MCF 10A (cell line): ENCODE measurements around the gene NSD1. TPM values are rescaled to one million over a fixed set of nuclear protein-coding genes. Genes with fewer than 3 reads are reported as not detected.

Source experiments
- BruUV-seq: library from RNA; stranded (reverse); fragments of 400-500 nt; replicated peaks from 2 replicates; lab custom pipeline; 2021; lab: Mats Ljungman, UMichigan
- CTCF ChIA-PET: fragments of 300-600 bp; sonication (Branson Sonifier 250); formaldehyde crosslinking; extraction: SDS; loops from one replicate; lab custom pipeline; 2021; ENCODE audit warnings: antibody characterized with exemption, inconsistent platforms; lab: Yijun Ruan, JAX
- POLR2A ChIA-PET: fragments of 300-600, 350-650 bp; sonication (Branson Sonifier 250); formaldehyde crosslinking; extraction: SDS; loops from one replicate; lab custom pipeline; 2020; ENCODE audit warnings: antibody characterized with exemption, inconsistent platforms; lab: Yijun Ruan, JAX
- DNase-seq: peaks from one replicate; pipeline ENCODE4 v3.0.0-alpha.2; 2018; ENCODE audit not compliant: unreplicated experiment
- H3K27ac Mint-ChIP-seq: one replicate; pipeline ENCODE4 v1.8.0; 2022; ENCODE audit warnings: mild to moderate bottlenecking, low read depth, mixed read lengths; ENCODE audit not compliant: unreplicated experiment
- H3K27me3 Mint-ChIP-seq: one replicate; pipeline ENCODE4 v1.8.0; 2022; ENCODE audit warnings: mixed read lengths; ENCODE audit not compliant: insufficient read depth, unreplicated experiment
- H3K36me3 Mint-ChIP-seq: one replicate; pipeline ENCODE4 v1.8.0; 2022; ENCODE audit warnings: mild to moderate bottlenecking, moderate library complexity, mixed read lengths; ENCODE audit not compliant: insufficient read depth, unreplicated experiment
- H3K4me1 Mint-ChIP-seq: one replicate; pipeline ENCODE4 v1.8.0; 2022; ENCODE audit warnings: mixed read lengths; ENCODE audit not compliant: insufficient read depth, unreplicated experiment
- H3K4me3 Mint-ChIP-seq: one replicate; pipeline ENCODE4 v1.8.0; 2022; ENCODE audit warnings: mild to moderate bottlenecking, moderate library complexity, mixed read lengths; ENCODE audit not compliant: unreplicated experiment
- H3K9me3 Mint-ChIP-seq: one replicate; pipeline ENCODE4 v1.8.0; 2022; ENCODE audit warnings: mixed read lengths; ENCODE audit not compliant: unreplicated experiment
- intact Hi-C: fragments of 100-400 bp; cut with micrococcal nuclease; formaldehyde crosslinking; loops from 2 replicates; pipeline ENCODE4 v1.14.1; 2022
- total RNA-seq: library from RNA; stranded (reverse); gene quantifications from 2 replicates; pipeline ENCODE4 v1.2.3, GENCODE V29; 2022
- TF ChIP-seq, protein P1 (sequence below): fragments of 200-600 bp; IDR thresholded peaks from one replicate; pipeline ENCODE4 v1.8.0; 2022; ENCODE audit warnings: antibody characterized with exemption, mild to moderate bottlenecking; ENCODE audit not compliant: unreplicated experiment

The NSD1 gene
- total RNA-seq, 1 experiment from 2014 or later = 110 TPM

DNA sequence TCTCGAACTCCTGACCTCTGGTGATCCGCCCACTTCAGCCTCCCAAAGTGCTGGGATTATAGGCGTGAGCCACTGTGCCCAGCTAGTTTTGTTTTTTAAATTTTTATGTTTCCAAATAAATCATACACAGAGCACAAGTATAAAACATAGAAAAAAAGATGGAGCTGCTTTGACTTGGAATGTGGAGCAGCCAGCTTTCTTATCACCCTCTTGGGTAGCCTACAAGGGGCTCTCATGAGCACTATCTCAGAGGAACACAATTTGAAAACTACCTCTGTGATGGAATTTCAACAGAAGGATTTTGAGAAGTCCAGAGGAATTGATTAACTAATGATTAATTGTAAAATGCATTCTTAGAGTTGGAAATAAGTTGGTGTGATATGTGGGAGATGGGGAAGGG is 45.9 kb downstream of the NSD1 start:
- POLR2A ChIA-PET = interaction anchor here (0.6 to 1.7 kb wide), 5 partner anchors 9 to 718 kb away, joined by 3 to 5 read pairs (median 4); no protein-coding TSS in a partner anchor
- BruUV-seq = no TSS peak
- Mint-ChIP-seq H3K4me3 (no peak overlapping the region), H3K4me1 (peaks cover 12% of the 10 kb centered on the region), H3K36me3 (peaks cover 71% of the 10 kb centered on the region), H3K27ac (no peak overlapping the region), H3K27me3 (no peaks in the 10 kb centered on the region), H3K9me3 (no peaks in the 10 kb centered on the region)
- intact Hi-C loops = no loop called here
- CTCF ChIA-PET = interaction anchor here (0.5 to 0.9 kb wide), 2 partner anchors 27 to 47 kb away, joined by 3 read pairs; no protein-coding TSS in a partner anchor
- DNase-seq = no peak
- TF ChIP-seq, protein P1, sequence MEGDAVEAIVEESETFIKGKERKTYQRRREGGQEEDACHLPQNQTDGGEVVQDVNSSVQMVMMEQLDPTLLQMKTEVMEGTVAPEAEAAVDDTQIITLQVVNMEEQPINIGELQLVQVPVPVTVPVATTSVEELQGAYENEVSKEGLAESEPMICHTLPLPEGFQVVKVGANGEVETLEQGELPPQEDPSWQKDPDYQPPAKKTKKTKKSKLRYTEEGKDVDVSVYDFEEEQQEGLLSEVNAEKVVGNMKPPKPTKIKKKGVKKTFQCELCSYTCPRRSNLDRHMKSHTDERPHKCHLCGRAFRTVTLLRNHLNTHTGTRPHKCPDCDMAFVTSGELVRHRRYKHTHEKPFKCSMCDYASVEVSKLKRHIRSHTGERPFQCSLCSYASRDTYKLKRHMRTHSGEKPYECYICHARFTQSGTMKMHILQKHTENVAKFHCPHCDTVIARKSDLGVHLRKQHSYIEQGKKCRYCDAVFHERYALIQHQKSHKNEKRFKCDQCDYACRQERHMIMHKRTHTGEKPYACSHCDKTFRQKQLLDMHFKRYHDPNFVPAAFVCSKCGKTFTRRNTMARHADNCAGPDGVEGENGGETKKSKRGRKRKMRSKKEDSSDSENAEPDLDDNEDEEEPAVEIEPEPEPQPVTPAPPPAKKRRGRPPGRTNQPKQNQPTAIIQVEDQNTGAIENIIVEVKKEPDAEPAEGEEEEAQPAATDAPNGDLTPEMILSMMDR = no peak

DNA sequence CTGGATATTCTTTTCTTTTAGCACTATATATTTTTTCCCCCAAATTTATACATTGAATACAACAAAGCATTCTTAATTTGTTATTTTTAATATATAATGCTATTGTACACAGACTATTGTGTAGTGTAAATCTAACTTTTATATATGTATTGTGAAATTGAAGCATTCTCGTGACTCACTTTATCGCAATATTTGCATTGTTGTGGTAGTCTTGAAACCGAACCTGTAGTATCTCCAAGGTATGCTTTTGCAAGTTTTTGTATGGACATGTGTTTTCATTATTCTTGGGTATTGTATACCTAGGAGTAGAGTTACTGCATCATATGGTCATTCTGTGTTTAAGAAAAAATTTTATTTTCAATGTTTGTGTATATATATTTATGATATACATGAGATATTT is 49.6 kb downstream of the NSD1 start:
- ChIA-PET CTCF (interaction anchor here (0.6 to 0.9 kb wide), 2 partner anchors 50 to 70 kb away, joined by 3 to 4 read pairs; no protein-coding TSS in a partner anchor), POLR2A (no interaction called here)
- H3K27me3 Mint-ChIP-seq = no peaks in the 10 kb centered on the region
- intact Hi-C loops = no loop called here
- TF ChIP-seq, protein P1 = no peak
- H3K4me3 Mint-ChIP-seq = no peak overlapping the region
- peaks cover 63% of the 10 kb centered on the region for H3K36me3 Mint-ChIP-seq
- peak overlapping the region; percentile 12 for H3K27ac Mint-ChIP-seq
- DNase-seq = peak; percentile 58
- no TSS peak for BruUV-seq
- no peaks in the 10 kb centered on the region for H3K9me3 Mint-ChIP-seq
- peaks cover 20% of the 10 kb centered on the region for H3K4me1 Mint-ChIP-seq

DNA sequence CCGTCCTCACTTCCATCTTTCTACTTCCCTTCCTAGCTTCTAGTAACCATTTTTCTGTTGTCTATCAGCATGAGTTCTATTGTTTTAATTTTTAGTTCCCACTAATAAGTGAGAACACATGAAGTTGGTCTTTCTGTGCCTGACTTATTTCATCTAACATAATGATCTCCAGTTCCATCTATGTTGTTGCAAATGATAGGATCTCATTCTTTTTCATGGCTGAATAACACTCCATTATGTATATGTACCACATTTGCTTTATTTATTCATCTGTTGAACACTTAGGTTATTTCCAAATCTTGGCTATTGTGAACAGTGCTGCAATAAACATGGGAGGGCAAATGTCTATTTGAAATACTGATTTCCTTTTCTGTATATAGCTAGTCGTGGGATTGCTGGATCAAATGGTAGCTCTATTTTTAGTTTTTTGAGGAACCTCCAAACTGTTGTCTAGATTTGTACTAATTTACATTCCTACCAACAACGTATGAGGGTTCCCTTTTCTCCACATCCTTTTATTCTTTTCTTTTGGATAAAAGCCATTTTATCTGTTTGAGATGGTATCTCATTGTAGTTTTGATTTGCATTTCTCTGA is 50.3 kb downstream of the NSD1 start:
- no peak for DNase-seq
- ChIA-PET CTCF (interaction anchor here (0.5 to 0.9 kb wide), 3 partner anchors 49 to 71 kb away, joined by 3 to 4 read pairs (median 4); no protein-coding TSS in a partner anchor), POLR2A (interaction anchor here (0.7 kb wide), 1 partner anchor 47 kb away, joined by 3 read pairs; no protein-coding TSS in a partner anchor)
- H3K4me3 Mint-ChIP-seq = no peak overlapping the region
- BruUV-seq = no TSS peak
- H3K4me1 Mint-ChIP-seq = peaks cover 21% of the 10 kb centered on the region
- H3K9me3 Mint-ChIP-seq = no peaks in the 10 kb centered on the region
- TF ChIP-seq, protein P1 = no peak
- intact Hi-C loops = no loop called here
- H3K36me3 Mint-ChIP-seq = peaks cover 59% of the 10 kb centered on the region
- no peaks in the 10 kb centered on the region for H3K27me3 Mint-ChIP-seq
- H3K27ac Mint-ChIP-seq = no peak overlapping the region

DNA sequence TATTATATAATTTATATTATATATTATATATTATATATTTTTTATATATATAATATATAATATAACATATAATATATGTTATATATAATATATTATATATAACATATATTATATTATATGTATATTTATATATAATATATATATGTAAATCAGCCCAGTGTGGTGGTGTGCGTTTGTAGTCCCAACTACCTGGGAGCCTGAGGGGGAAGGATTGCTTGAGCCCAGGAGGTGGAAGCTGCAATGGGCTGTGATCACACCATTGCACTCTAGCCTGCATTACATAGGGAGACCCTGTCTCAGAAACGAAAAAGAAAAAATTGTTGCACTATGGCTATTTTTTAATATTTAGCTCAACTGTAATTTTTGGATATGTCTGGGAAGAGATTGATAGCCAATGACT is 52.4 kb downstream of the NSD1 start:
- ChIA-PET POLR2A (interaction anchor here (0.5 to 1.9 kb wide), 4 partner anchors 41 to 942 kb away, joined by 3 to 7 read pairs (median 5); partner anchors contain the start of gene NSD1), CTCF (interaction anchor here (0.6 to 1.0 kb wide), 3 partner anchors 19 to 73 kb away, joined by 3 read pairs; no protein-coding TSS in a partner anchor)
- DNase-seq = no peak
- BruUV-seq = no TSS peak
- no peaks in the 10 kb centered on the region for H3K27me3 Mint-ChIP-seq
- peaks cover 19% of the 10 kb centered on the region for H3K4me1 Mint-ChIP-seq
- H3K27ac Mint-ChIP-seq = no peak overlapping the region
- H3K9me3 Mint-ChIP-seq = no peaks in the 10 kb centered on the region
- intact Hi-C loops = no loop called here
- TF ChIP-seq, protein P1 = no peak
- H3K4me3 Mint-ChIP-seq = no peak overlapping the region
- peaks cover 50% of the 10 kb centered on the region for H3K36me3 Mint-ChIP-seq
